RWPE2 (cell line): ENCODE results near the gene STK32C.

ENCODE experiments used
- ATAC-seq: fragments of 200-7000 bp; cut with Tn5 transposase; 3 replicates; pipeline ENCODE4 v1.9.1; 2021; ENCODE audit warnings: low read depth
- DNase-seq: peaks from one replicate; pipeline ENCODE4 v3.0.0-alpha.2; 2020; ENCODE audit warnings: low spot score
- H3K27ac ChIP-seq: fragments of 450-650 bp; 2 replicates; pipeline ENCODE4 v1.5.1; 2017; ENCODE audit warnings: mild to moderate bottlenecking; ENCODE audit not compliant: poor library complexity, severe bottlenecking
- H3K27me3 ChIP-seq: fragments of 250-450 bp; sonication (Bioruptor Pico); 2 replicates; pipeline ENCODE4 v1.5.1; 2021; ENCODE audit warnings: mild to moderate bottlenecking, moderate library complexity; ENCODE audit not compliant: insufficient read depth, poor library complexity, severe bottlenecking
- H3K36me3 ChIP-seq: fragments of 250-450 bp; sonication (Bioruptor Pico); 2 replicates; pipeline ENCODE4 v1.5.1; 2020; ENCODE audit warnings: low read depth, mild to moderate bottlenecking, moderate library complexity
- H3K4me1 ChIP-seq: fragments of 250-450 bp; sonication (Bioruptor Pico); 2 replicates; pipeline ENCODE4 v1.5.1; 2021; ENCODE audit warnings: mild to moderate bottlenecking, moderate library complexity; ENCODE audit not compliant: insufficient read depth, poor library complexity, severe bottlenecking
- H3K4me3 ChIP-seq: fragments of 250-450 bp; sonication (Bioruptor Pico); 2 replicates; pipeline ENCODE4 v1.5.1; 2021; ENCODE audit warnings: mild to moderate bottlenecking, moderate library complexity; ENCODE audit not compliant: severe bottlenecking
- H3K9me3 ChIP-seq: fragments of 250-450 bp; sonication (Bioruptor Pico); 2 replicates; pipeline ENCODE4 v1.5.1; 2021; ENCODE audit warnings: mild to moderate bottlenecking, moderate library complexity; ENCODE audit not compliant: severe bottlenecking
- TF ChIP-seq, protein P1 (sequence below): fragments of 450-650 bp; IDR thresholded peaks from one replicate; pipeline ENCODE4 v1.5.1; 2017; ENCODE audit warnings: mild to moderate bottlenecking, moderate library complexity; ENCODE audit not compliant: poor library complexity, severe bottlenecking

The STK32C gene

DNA sequence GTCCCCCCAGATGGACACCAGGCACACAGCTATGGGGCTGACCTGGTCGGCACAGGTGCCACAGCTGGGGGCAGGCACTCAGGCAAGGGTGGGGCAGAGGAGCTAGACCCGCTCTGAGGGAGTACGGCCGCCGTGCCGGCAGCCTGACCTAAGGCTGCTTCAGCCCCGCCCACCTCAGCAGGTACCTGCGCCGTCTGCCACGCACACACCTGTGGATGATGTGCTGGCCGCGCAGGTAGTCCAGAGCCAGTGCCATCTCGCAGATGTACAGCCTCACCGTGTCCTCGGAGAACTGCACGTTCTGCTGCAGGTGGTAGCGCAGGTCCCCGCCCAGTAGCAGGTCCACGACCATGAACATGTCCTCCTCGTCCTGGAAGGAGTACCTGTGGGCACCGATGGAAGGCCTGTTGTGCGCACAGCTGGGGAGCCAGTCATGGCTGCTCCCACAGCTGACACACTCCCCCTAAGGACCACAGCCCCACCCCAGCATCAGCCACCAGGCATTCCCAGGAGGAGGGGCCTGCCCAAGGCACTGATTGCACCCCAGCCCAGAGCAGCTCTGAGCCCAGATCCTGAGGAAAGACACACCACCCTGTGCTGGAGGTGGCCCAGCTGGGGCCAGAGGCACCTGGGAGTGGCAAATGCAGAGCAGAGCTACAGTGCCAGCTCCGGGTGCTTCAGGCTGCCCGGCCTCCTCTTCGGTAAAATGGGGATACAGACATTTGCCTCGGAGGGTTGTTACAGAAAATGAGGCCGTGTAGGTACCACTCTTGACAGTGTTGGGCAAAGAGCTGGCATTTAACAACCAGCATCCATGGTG, 81.0 kb downstream of the STK32C start:
- Histone ChIP-seq H3K36me3 (no peaks in the 10 kb centered on the region), H3K4me3 (no peak overlapping the region), H3K4me1 (no peaks in the 10 kb centered on the region), H3K9me3 (no peaks in the 10 kb centered on the region), H3K27me3 (no peaks in the 10 kb centered on the region), H3K27ac (no peak overlapping the region)
- ATAC-seq (no peak), DNase-seq (no peak)
- TF ChIP-seq, protein P1, sequence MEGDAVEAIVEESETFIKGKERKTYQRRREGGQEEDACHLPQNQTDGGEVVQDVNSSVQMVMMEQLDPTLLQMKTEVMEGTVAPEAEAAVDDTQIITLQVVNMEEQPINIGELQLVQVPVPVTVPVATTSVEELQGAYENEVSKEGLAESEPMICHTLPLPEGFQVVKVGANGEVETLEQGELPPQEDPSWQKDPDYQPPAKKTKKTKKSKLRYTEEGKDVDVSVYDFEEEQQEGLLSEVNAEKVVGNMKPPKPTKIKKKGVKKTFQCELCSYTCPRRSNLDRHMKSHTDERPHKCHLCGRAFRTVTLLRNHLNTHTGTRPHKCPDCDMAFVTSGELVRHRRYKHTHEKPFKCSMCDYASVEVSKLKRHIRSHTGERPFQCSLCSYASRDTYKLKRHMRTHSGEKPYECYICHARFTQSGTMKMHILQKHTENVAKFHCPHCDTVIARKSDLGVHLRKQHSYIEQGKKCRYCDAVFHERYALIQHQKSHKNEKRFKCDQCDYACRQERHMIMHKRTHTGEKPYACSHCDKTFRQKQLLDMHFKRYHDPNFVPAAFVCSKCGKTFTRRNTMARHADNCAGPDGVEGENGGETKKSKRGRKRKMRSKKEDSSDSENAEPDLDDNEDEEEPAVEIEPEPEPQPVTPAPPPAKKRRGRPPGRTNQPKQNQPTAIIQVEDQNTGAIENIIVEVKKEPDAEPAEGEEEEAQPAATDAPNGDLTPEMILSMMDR: no peak

DNA sequence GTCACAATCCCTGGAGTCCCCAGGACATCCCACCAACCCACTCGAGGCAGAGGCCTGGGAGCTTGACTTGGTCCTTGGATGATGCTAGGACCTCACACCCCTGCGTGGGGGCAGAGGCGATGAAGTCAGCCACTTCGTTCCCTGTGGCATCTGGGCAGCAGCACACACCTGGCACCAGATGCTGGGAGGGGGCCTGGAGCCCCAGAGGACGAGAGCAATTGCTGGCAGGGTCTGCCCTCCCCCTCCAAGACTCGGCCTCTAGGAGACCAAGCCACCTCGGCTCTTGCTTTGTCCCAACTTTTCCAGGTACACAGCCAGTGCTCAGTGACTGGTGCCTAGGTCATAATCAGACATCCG, 81.9 kb downstream of the STK32C start:
- Histone ChIP-seq H3K36me3 (no peaks in the 10 kb centered on the region), H3K27me3 (no peaks in the 10 kb centered on the region), H3K4me3 (no peak overlapping the region), H3K9me3 (no peaks in the 10 kb centered on the region), H3K4me1 (no peaks in the 10 kb centered on the region), H3K27ac (no peak overlapping the region)
- TF ChIP-seq, protein P1: no peak
- ATAC-seq (no peak), DNase-seq (no peak)

DNA sequence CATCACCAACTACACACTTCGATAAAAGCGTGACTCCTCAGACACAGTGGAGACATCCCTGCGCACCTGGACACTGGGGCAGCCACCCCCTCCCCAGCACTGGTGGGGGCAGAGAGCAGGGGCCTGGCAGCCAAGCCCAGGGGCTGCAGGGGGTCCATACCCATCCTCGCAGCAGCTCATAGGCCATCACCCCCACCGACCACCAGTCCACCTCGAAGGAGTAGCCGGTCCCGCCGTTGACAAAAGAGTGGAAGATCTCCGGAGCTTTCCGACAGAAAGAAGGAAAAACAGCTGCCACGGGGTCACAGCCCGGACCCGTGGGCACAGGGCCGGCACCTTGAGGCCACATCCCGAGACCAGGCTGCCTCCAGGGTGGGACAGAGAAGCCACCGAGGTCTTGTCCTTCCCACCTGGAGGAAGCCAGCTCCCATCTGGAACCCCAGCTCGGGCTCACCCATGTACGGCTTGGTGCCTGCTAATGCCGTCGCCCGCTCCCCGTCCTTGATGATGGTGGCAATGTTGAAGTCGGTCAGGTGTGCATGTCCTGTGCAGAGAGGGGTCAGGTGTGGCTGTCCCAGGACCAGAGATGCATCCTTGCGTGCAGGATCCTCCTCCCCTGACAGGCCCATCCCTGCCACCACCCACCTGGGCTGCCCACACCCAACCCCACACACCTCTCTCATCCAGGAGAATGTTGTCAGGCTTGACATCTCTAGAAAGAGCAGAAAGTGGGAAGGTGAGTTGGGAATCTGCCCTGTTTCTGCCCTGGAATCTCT, 82.5 kb downstream of the STK32C start:
- Histone ChIP-seq H3K27ac (no peak overlapping the region), H3K9me3 (no peaks in the 10 kb centered on the region), H3K4me3 (no peak overlapping the region), H3K36me3 (no peaks in the 10 kb centered on the region), H3K4me1 (no peaks in the 10 kb centered on the region), H3K27me3 (no peaks in the 10 kb centered on the region)
- TF ChIP-seq, protein P1: no peak
- no peak for DNase-seq
- ATAC-seq: no peak

DNA sequence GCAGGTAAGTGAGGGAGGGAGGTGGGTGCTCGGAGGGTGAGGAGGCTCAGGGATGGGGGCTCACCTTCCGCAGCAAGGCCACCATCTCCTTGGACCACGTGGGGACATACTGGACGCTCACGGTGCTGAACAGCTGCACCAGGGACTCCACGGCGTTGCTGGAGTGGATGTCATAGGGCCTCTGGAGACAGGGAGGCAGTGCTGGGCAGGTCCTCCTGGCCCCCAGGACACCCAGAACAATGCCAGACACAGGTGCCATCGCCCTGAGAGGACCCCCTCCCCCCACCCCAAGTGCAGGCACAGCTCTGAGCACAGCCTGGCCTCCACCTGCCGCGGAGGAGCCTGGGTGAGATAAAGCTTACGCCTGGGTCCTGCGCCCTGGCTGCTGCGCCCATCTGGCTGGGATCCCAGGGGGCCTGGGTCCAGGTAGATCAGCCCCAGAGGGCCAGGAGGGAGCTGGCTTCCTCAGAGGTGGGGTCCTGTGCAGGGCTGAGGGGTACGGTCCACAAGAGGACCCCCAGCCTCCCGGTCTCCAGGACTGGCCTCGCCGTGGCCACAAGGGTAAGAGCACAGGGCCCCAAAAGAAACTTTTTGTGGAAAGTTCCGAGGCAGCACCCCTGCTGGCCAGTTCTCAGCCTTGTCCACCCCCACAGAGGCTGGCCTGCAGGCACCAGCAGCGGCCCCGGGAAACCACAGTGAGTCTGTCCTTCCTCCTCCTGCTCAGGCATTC, 83.2 kb downstream of the STK32C start:
- H3K9me3 ChIP-seq: no peaks in the 10 kb centered on the region
- ATAC-seq (no peak), DNase-seq (no peak)
- H3K27me3 ChIP-seq: no peaks in the 10 kb centered on the region
- H3K4me1 ChIP-seq: no peaks in the 10 kb centered on the region
- H3K4me3 ChIP-seq: no peak overlapping the region
- no peak overlapping the region for H3K27ac ChIP-seq
- H3K36me3 ChIP-seq: no peaks in the 10 kb centered on the region
- TF ChIP-seq, protein P1: no peak
